LNCaP clone FGC (cell line): ENCODE measurements around the gene RPRD2.

ENCODE experiments used
- DNase-seq: peaks from one replicate; pipeline ENCODE4 v3.0.0-alpha.2; 2011; ENCODE audit warnings: low read depth
- H3K4me3 ChIP-seq: 2 replicates; pipeline ENCODE4 v1.5.1; 2011; ENCODE audit warnings: mild to moderate bottlenecking, low read depth, low read length, control low read depth
- CTCF ChIP-seq: IDR thresholded peaks from 2 replicates; pipeline ENCODE4 v1.5.1; 2012; ENCODE audit warnings: mild to moderate bottlenecking; ENCODE audit not compliant: control insufficient read depth, insufficient read depth; ENCODE audit errors: extremely low read depth

The RPRD2 gene

DNA sequence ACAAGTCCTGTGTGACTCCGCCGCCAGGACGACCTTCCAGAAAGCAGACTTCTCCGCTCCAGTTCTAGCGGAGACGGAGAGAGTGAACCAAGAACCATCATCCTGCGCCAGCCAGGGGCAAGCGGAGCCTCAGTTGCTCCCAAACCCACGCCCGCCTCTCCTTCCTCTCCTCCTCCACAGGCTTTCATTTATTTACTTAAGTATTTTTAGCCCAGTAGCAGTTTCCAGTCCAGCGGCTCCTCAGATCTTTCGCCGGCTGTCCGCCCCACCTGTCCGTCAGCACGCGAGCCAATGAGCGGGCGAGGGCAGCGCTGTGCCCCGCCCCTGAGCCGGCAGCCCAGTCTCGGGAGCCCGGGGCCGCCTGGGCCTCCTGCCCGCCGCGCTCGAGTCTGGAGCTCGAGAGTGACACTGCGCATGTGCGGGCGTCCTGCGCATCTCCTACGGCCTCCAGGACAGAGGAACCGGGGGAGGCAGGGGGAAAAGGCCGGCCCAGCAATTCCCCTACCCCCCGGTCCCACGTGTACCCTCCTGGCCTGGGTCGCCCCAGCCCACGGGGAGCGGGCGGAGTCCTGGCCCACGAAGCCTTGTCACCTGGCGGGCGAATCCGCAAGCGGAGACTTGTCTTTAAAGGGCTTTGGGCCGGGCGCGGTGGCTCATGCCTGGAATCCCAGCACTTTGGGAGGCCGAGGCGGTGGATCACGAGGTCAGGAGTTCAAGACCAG lies 151.5 kb downstream of the RPRD2 start, which contains the start of gene FALEC:
Gene FALEC (plus strand): TSS at position 425 of the 722 bp plus-strand sequence.
- DNase-seq: peak; percentile 91
- TF ChIP-seq CTCF: no peak
- H3K4me3 ChIP-seq: peak within 1 kb of the TSS; percentile 60

DNA sequence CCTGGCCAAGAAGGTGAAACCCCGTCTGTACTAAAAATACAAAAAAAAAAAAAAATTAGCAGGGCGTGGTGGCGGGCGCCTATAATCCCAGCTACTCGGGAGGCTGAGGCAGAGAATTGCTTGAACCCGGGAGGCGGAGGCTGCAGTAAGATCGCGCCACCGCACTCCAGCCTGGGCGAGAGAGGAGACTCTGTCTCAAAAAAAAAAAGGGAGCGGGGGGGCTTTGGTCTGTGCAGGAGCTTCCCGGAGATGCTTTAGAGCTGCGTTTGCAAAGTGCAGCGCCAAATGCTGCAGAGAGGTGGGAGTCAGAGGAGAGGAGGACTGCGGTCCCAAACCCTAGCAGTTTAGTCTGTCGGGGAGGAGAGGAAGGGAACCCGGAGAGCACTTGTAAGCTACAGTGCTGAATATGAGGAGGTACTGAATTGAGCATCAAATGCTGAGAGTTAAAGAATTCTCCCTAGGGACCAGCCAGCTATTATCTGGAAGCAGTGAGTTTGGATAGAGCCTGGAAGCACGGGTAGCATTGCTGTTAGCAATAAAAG lies 152.2 kb downstream of the RPRD2 start:
- TF ChIP-seq CTCF: no peak
- DNase-seq: no peak

DNA sequence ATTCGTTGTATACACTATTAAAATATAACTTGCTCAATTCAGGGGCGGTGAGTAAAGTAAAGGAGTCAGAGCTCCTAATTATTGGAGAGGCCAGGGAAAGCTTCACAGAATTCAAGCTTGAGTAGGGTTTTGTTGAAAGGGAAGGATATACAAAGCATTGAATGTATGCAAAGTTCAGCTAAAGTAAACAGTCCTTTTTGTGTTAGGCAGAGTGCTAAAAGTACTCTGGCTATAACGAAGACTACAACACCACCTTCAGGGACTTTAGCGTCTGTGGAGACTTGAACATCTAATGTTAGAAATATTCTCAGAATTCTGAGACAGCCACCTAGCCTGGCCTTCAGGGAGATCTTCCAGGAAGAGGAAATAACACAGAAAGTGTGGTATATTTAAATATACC lies 152.7 kb downstream of the RPRD2 start:
- no peak for DNase-seq
- H3K4me3 ChIP-seq: peak overlapping the region; percentile 60
- TF ChIP-seq CTCF: no peak

More for the DNA sequence above, 152.2 kb downstream of the RPRD2 start:
- peak overlapping the region; percentile 60 for H3K4me3 ChIP-seq

DNA sequence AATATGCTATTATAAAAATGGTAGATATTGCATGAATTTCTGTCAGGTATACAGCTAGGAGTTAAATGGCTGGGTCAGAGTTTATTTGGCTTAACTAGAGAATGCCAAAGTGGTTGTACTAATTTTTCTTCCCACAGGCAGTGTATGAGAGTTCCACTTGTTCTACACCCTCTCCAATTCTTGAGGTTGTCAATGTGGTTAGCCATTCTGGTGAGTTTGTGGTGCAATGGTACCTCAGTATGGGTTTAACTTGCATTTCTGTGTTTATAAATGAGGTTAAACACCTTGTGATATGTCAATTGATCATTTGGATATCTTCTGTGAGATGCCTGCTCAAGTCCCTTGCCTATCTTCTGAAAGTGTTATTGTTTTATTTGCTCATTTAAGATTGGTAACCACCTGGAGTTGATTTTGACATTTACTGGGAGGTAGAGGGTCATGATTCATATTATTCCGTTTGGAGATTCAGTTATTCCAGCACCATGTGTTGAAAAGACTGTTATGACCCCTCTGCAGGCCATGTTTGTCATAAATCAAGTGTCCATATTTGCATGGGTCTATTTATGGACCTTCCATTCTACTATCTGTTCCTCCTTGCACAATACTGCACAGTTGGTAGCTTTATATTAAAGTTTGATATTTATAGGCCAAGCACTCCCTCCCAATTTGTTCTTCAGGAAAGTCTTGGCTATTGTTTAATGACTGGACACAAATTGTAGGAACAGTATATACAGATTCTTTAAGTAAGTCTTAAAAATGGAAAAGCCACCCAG lies 157.4 kb downstream of the RPRD2 start:
- DNase-seq: no peak
- H3K4me3 ChIP-seq: no peak overlapping the region
- TF ChIP-seq CTCF: no peak

DNA sequence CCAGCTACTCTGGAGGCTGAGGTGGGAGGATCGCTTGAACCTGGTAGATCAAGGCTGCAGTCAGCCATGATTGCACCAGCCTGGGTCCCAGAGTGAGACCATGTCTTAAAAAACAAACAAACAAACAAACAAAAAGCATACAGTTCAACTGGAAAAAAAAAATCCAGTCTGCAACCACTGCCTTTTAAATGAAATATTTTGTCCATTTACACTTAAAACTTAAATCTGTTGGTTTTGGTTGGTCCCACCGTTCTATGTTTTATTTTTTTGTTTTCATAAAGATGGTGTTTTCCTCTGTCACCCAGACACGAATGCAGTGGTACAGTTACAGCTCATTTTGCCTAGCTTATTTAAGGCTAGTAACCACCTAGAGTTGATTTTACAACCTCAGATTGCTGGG lies 161.4 kb downstream of the RPRD2 start:
- no peak for TF ChIP-seq CTCF
- no peak for DNase-seq
- H3K4me3 ChIP-seq: no peak overlapping the region
